ENCODE results near the gene C1orf198. TPM values are rescaled to one million over a fixed set of nuclear protein-coding genes. Genes with fewer than 3 reads are reported as not detected.

The C1orf198 gene
- total and polyA plus RNA-seq, 2 of the 8 experiments (the other 6 are each of a cell fraction or from before 2014, with no cell fraction given), result 30.6 to 45.0 TPM

GRCh38 chr1:230794871-230795605, 73.3 kb downstream of the C1orf198 start:
- no peak for DNase-seq (ENCODE audit: low read depth in 1 of 2, low spot score in 2 of 2)
- Histone ChIP-seq H3K27ac (ENCODE audit: low read depth, low read length) (no peak overlapping the region), H3K36me3 (ENCODE audit: control insufficient read depth in 2 of 4, insufficient read depth in 4 of 4, low read length in 3 of 4) (no peaks in the 10 kb centered on the region), H2BK12ac (ENCODE audit: low read depth, low read length) (no peak overlapping the region), H3K27me3 (replicated peaks in 1 of 4; ENCODE audit: control insufficient read depth in 3 of 4, extremely low read depth in 1 of 4, insufficient read depth in 3 of 4, low read length in 3 of 4) (peaks cover 0 to 6% (median 1%) of the 10 kb centered on the region in 4 experiments; a peak in 4 of 7 replicates), H3K23ac (ENCODE audit: insufficient read length) (no peak overlapping the region), H4K91ac (replicated peaks; ENCODE audit: insufficient read length, low read length) (no peak overlapping the region), H2BK20ac (ENCODE audit: low read length) (no peak overlapping the region), H3K23me2 (ENCODE audit: low read depth, low read length) (no peaks in the 10 kb centered on the region), H2AK5ac (ENCODE audit: low read depth, low read length) (no peak overlapping the region), H2AFZ (ENCODE audit: low read length) (no peak overlapping the region), H4K8ac (ENCODE audit: extremely low read depth, insufficient read depth, low read length) (no peak overlapping the region; the same call in 1 of the 2 replicates), H2BK15ac (ENCODE audit: low read length) (no peak overlapping the region), H2BK120ac (replicated peaks; ENCODE audit: low read depth, low read length) (no peak overlapping the region), H3K79me1 (ENCODE audit: low read depth, low read length) (no peaks in the 10 kb centered on the region), H4K20me1 (replicated peaks in 1 of 2; ENCODE audit: control insufficient read depth in 1 of 2, insufficient read depth in 2 of 2, low read length in 2 of 2) (peaks cover 0 to 1% of the 10 kb centered on the region in 2 experiments), H3K9me3 (ENCODE audit: insufficient read depth in 2 of 2, low read depth in 1 of 2, low read length in 1 of 2) (no peaks in the 10 kb centered on the region), H3K79me2 (ENCODE audit: control insufficient read depth in 1 of 2, insufficient read depth in 2 of 2, low read length in 2 of 2) (no peaks in the 10 kb centered on the region), H3K4ac (replicated peaks; ENCODE audit: insufficient read length, low read depth, low read length) (no peak overlapping the region), H3K4me2 (ENCODE audit: insufficient read depth in 1 of 2, low read depth in 2 of 2, low read length in 2 of 2) (no peak overlapping the region), H3K18ac (ENCODE audit: extremely low read depth, low read length) (no peak overlapping the region), H2BK5ac (ENCODE audit: low read depth, low read length) (no peak overlapping the region), H3K4me1 (replicated peaks in 1 of 4; ENCODE audit: control insufficient read depth in 3 of 4, insufficient read depth in 4 of 4, low read length in 3 of 4) (0 out of 7 replicates have a peak, but pooled peaks cover 0 to 2% (median 0%) of the 10 kb centered on the region in 4 experiments), H3K9ac (replicated peaks in 1 of 4; ENCODE audit: extremely low read depth in 1 of 4, low read depth in 3 of 4, low read length in 3 of 4) (no peak overlapping the region), H3K4me3 (ENCODE audit: extremely low read depth in 1 of 4, insufficient read depth in 2 of 4, low read depth in 3 of 4, low read length in 4 of 4) (no peak overlapping the region), H3K56ac (replicated peaks; ENCODE audit: insufficient read length, low read depth, low read length) (no peak overlapping the region), H4K5ac (ENCODE audit: insufficient read length, low read depth, low read length) (no peak overlapping the region), H3K14ac (ENCODE audit: insufficient read length) (no peak overlapping the region)
- ChIA-PET CTCF (ENCODE audit: partially characterized antibody) (interaction anchor here (0.6 to 2.4 kb wide), 6 partner anchors 34 to 442 kb away, joined by 3 to 7 read pairs (median 3); no protein-coding TSS in a partner anchor), POLR2A (ENCODE audit: partially characterized antibody) (interaction anchor here (0.6 to 1.3 kb wide), 3 partner anchors 29 to 219 kb away, joined by 3 read pairs; no protein-coding TSS in a partner anchor)
- TF ChIP-seq SIRT6 (IDR thresholded peaks at IDR 0.05; ENCODE audit: low read length), result no peak
- WGBS, 2 experiments (ENCODE audit: extremely low coverage in 1 of 2, insufficient coverage in 1 of 2, insufficient read length in 1 of 2, insufficient replicate concordance in 2 of 2, low coverage in 1 of 2, low lambda C conversion rate in 2 of 2, missing lambda C conversion rate in 1 of 2), result 92% methylated on average over 19 of the region's 19 CpGs; no CpG with 5 or more reads in 1 of the 2 experiments
- FAIRE-seq, result no peak
